IPS DF 4.7 (cell line): Measurements from ENCODE around the gene KDM4C.
"Not testable (repeated sequence)": the region's sequence is repeated elsewhere in the genome, so short reads cannot be mapped to it uniquely, and the experiment has no call there.

Experiments used
- DNase-seq: peaks from one replicate; pipeline ENCODE4 v3.0.0-alpha.2; 2013; ENCODE audit warnings: low spot score; ENCODE audit errors: extremely low read depth

Gene KDM4C

GRCh38 chr9:6757456-6758247 is at the start of gene KDM4C:
KDM4C (plus strand) TSS chr9:6757973; CDS start chr9:6792989, 35,016 bp downstream.
- no peak for DNase-seq

GRCh38 chr9:6708732-6709131 is 49.0 kb upstream of the KDM4C start:
- DNase-seq, result no peak

GRCh38 chr9:6711403-6711802 is 46.4 kb upstream of the KDM4C start:
- no peak for DNase-seq

GRCh38 chr9:6712041-6712440 is 45.7 kb upstream of the KDM4C start:
- DNase-seq, result no peak

GRCh38 chr9:6714176-6714575 is 43.6 kb upstream of the KDM4C start:
- DNase-seq, result no peak

GRCh38 chr9:6715153-6715754 is 42.5 kb upstream of the KDM4C start:
- DNase-seq, result not testable (repeated sequence)

- no peak for DNase-seq
These were observed 41.8 kb upstream of the KDM4C start for GRCh38 chr9:6715755-6716643.

- DNase-seq, result no peak
These were observed 41.0 kb upstream of the KDM4C start for GRCh38 chr9:6716766-6717165.

GRCh38 chr9:6723881-6724420 is 33.8 kb upstream of the KDM4C start:
- DNase-seq, result no peak

- DNase-seq, result no peak
These were observed 24.5 kb upstream of the KDM4C start for GRCh38 chr9:6733257-6733656.

- no peak for DNase-seq
These were observed 23.9 kb upstream of the KDM4C start for GRCh38 chr9:6733831-6734230.

GRCh38 chr9:6735422-6735821 is 22.4 kb upstream of the KDM4C start:
- DNase-seq, result no peak

- no peak for DNase-seq
These were observed 18.6 kb upstream of the KDM4C start for GRCh38 chr9:6739218-6739617.

- not testable (repeated sequence) for DNase-seq
These were observed 8.9 kb upstream of the KDM4C start for GRCh38 chr9:6748861-6749260.

- DNase-seq, result not testable (repeated sequence)
These were observed 2.9 kb upstream of the KDM4C start for GRCh38 chr9:6754861-6755260.

GRCh38 chr9:6757132-6757455 is 679 bp upstream of the KDM4C start:
- DNase-seq, result no peak

- no peak for DNase-seq
These were observed 400 bp downstream of the KDM4C start for GRCh38 chr9:6758248-6758497.

- no peak for DNase-seq
These were observed 868 bp downstream of the KDM4C start for GRCh38 chr9:6758498-6759184.

GRCh38 chr9:6759185-6759977 is 1.6 kb downstream of the KDM4C start:
- DNase-seq, result no peak

- no peak for DNase-seq
These were observed 3.5 kb downstream of the KDM4C start for GRCh38 chr9:6761306-6761705.

GRCh38 chr9:6763244-6763643 is 5.5 kb downstream of the KDM4C start:
- no peak for DNase-seq
